ENCODE measurements around the gene ACOT13.

GRCh38 chr6:24644377-24644776 lies 22.5 kb upstream of the ACOT13 start:
- TF ChIP-seq POLR2AphosphoS5 (IDR thresholded peaks at IDR 0.05; ENCODE audit: low read depth, low read length) = no peak
- TF ChIP-seq REST (IDR thresholded peaks at IDR 0.05; ENCODE audit: insufficient read depth in 1 of 2, low read depth in 2 of 2, low read length in 2 of 2) = no peak
- no peak for TF ChIP-seq SIN3A (IDR thresholded peaks at IDR 0.05; ENCODE audit: borderline replicate concordance, insufficient read depth, low read length)
- no peak for TF ChIP-seq TAF1 (IDR thresholded peaks at IDR 0.05; ENCODE audit: borderline replicate concordance, insufficient read depth, low read length)
